Suprapubic skin (tissue), 4 donors: ENCODE results near the gene PCED1B. TPM values are rescaled to one million over a fixed set of nuclear protein-coding genes. Genes with fewer than 3 reads are reported as not detected.
A peak's percentile ranks its signal among the peaks of the same experiment; 100 is the strongest.

Experiments
- DNase-seq, 2 donors: peaks; one replicate each; pipeline ENCODE4 v3.0.0-alpha.2; 2019; ENCODE audit warnings: low spot score in 2 of 2
- H3K27ac ChIP-seq: fragments of 200-600 bp; sonication (generic); one replicate; pipeline ENCODE4 v1.5.1; 2019
- H3K27me3 ChIP-seq: fragments of 200-600 bp; sonication (generic); one replicate; pipeline ENCODE4 v1.5.1; 2019
- H3K36me3 ChIP-seq: fragments of 200-600 bp; sonication (generic); one replicate; pipeline ENCODE4 v1.5.1; 2019
- H3K4me1 ChIP-seq: fragments of 200-600 bp; sonication (generic); one replicate; pipeline ENCODE4 v1.5.1; 2019
- H3K4me3 ChIP-seq: fragments of 200-600 bp; sonication (generic); one replicate; pipeline ENCODE4 v1.5.1; 2019; ENCODE audit warnings: mild to moderate bottlenecking
- H3K9me3 ChIP-seq: fragments of 200-600 bp; sonication (generic); one replicate; pipeline ENCODE4 v1.5.1; 2019
- EP300 ChIP-seq: sonication (generic); formaldehyde crosslinking; IDR thresholded peaks from one replicate; pipeline ENCODE4 v1.6.1; 2017; ENCODE audit warnings: antibody characterized with exemption
- POLR2A ChIP-seq, 2 donors: fragments of 450-650 bp; IDR thresholded peaks; one replicate each; pipeline ENCODE4 v1.6.1; 2017; ENCODE audit warnings: antibody characterized with exemption in 2 of 2, mild to moderate bottlenecking in 2 of 2, moderate library complexity in 2 of 2
- POLR2AphosphoS5 ChIP-seq, 3 donors: sonication (generic); formaldehyde crosslinking; IDR thresholded peaks; one replicate each; pipeline ENCODE4 v1.6.1; 2017; ENCODE audit warnings: antibody characterized with exemption in 3 of 3
- WGBS: methylation state at CpG from one replicate; pipeline ENCODE4 v1.1.5; 2018; 5-methylcytosine and 5-hydroxymethylcytosine counted together
- total RNA-seq, 4 donors: library from RNA; depleted of rRNA; stranded (reverse); fragments of >200 nt; gene quantifications; one replicate each; pipeline ENCODE4 v1.1.0, GENCODE V29; 2016
- TF ChIP-seq, protein P1 (sequence below), 2 donors: fragments of 200-600 bp in 1 of 2; fragments of 450-650 bp in 1 of 2; sonication (generic) in 1 of 2; IDR thresholded peaks; one replicate each; pipeline ENCODE4 v1.5.1; 2016 to 2019; ENCODE audit warnings: antibody characterized with exemption in 2 of 2, mild to moderate bottlenecking in 1 of 2, moderate library complexity in 1 of 2

PCED1B gene
- total RNA-seq, 4 donors from 2014 or later, result 0.65 to 5.1 TPM; not detected in 2

DNA sequence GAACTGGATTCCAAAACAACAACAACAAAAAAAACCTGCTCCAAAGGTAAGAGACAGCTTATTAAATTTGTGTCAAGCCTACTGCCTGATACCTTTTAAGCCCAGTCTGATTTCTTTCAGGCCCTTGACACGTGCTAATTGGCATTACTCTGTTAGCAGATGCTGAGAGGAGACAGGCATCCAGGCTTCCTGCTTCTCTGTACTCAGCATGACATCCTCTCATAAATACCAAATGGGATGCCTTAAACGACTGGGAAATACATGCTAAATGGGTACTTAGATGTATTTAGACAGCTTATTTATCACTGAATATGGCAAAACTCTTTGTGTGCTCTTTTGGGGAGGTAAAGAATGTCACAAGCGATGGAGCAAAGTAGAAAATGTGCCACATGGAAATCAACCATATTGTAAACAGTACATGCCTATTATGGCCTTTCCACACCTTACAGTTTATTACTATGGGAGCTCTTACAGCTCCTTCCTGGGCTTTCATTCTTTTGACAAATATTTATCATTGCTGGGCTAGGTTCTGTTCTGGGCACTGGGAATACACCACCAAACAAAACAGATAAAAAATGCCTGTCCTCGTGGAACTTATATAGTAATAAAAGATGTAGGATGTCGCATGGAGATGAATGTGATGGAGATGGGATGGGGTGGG is 11.5 kb upstream of the PCED1B start:
- no peaks in the 10 kb centered on the region for H3K9me3 ChIP-seq
- no peak overlapping the region for H3K4me3 ChIP-seq
- TF ChIP-seq POLR2AphosphoS5 (IDR thresholded peaks at IDR 0.05) (no peak), POLR2A (IDR thresholded peaks at IDR 0.05) (no peak), EP300 (no peak)
- TF ChIP-seq, protein P1, sequence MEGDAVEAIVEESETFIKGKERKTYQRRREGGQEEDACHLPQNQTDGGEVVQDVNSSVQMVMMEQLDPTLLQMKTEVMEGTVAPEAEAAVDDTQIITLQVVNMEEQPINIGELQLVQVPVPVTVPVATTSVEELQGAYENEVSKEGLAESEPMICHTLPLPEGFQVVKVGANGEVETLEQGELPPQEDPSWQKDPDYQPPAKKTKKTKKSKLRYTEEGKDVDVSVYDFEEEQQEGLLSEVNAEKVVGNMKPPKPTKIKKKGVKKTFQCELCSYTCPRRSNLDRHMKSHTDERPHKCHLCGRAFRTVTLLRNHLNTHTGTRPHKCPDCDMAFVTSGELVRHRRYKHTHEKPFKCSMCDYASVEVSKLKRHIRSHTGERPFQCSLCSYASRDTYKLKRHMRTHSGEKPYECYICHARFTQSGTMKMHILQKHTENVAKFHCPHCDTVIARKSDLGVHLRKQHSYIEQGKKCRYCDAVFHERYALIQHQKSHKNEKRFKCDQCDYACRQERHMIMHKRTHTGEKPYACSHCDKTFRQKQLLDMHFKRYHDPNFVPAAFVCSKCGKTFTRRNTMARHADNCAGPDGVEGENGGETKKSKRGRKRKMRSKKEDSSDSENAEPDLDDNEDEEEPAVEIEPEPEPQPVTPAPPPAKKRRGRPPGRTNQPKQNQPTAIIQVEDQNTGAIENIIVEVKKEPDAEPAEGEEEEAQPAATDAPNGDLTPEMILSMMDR (IDR thresholded peaks at IDR 0.05), result no peak
- H3K27me3 ChIP-seq, result no peaks in the 10 kb centered on the region
- no peak for DNase-seq
- no peak overlapping the region for H3K27ac ChIP-seq
- H3K36me3 ChIP-seq, result no peaks in the 10 kb centered on the region
- peaks cover 3% of the 10 kb centered on the region for H3K4me1 ChIP-seq
- WGBS, result 82% methylated on average over 5 of the region's 5 CpGs

DNA sequence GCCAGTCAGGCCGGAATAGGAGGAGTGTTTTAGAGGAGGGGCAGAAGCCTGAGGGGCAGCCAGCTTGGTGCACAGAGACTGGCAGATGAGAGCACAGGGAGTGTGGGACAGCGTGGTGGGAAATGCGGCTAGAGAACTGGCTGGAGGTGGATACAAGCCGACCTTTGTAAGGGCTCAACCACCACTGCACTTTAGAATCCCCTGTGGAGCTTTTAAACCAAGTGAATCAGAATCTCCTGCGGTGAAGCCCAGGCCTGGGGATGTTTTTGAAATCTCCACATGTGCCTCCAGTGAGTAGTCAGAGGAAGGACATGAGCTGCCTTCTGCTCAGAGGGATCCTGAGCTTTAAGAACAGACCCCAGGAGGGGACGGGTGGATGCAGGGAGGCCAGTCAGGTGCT is 10.9 kb upstream of the PCED1B start:
- Histone ChIP-seq H3K36me3 (no peaks in the 10 kb centered on the region), H3K27me3 (no peaks in the 10 kb centered on the region), H3K4me3 (no peak overlapping the region), H3K9me3 (no peaks in the 10 kb centered on the region), H3K27ac (no peak overlapping the region), H3K4me1 (peaks cover 3% of the 10 kb centered on the region)
- 90% methylated on average over 6 of the region's 6 CpGs for WGBS
- no peak for TF ChIP-seq POLR2A (IDR thresholded peaks at IDR 0.05)
- TF ChIP-seq, protein P1 (IDR thresholded peaks at IDR 0.05), result no peak
- TF ChIP-seq POLR2AphosphoS5 (IDR thresholded peaks at IDR 0.05), result no peak
- no peak for TF ChIP-seq EP300
- no peak for DNase-seq

DNA sequence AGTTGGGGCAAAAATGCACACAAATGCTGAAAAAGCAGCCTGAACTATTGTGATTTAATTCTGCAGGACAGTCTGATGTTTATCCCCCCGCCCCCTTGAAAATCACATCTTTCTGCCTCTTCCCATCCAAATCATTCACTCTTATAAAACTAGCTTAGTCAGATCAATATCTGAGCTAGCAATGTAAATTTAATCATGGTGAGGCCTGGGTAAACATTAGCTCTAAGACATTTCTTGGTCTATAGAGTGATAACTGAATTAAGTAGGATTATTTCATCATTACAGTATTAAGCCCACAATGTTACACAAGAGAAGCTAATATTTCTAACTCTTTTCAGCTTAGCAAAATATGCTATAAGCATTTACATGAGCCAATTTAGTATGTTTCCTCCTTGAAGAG is 9.1 kb upstream of the PCED1B start:
- Histone ChIP-seq H3K27ac (no peak overlapping the region), H3K27me3 (no peaks in the 10 kb centered on the region), H3K36me3 (no peaks in the 10 kb centered on the region), H3K4me1 (peaks cover 3% of the 10 kb centered on the region), H3K9me3 (no peaks in the 10 kb centered on the region), H3K4me3 (no peak overlapping the region)
- 79% methylated on average over 1 of the region's 1 CpG for WGBS
- DNase-seq, result no peak
- TF ChIP-seq EP300 (no peak), POLR2A (IDR thresholded peaks at IDR 0.05) (no peak), POLR2AphosphoS5 (IDR thresholded peaks at IDR 0.05) (no peak)
- TF ChIP-seq, protein P1 (IDR thresholded peaks at IDR 0.05), result no peak

DNA sequence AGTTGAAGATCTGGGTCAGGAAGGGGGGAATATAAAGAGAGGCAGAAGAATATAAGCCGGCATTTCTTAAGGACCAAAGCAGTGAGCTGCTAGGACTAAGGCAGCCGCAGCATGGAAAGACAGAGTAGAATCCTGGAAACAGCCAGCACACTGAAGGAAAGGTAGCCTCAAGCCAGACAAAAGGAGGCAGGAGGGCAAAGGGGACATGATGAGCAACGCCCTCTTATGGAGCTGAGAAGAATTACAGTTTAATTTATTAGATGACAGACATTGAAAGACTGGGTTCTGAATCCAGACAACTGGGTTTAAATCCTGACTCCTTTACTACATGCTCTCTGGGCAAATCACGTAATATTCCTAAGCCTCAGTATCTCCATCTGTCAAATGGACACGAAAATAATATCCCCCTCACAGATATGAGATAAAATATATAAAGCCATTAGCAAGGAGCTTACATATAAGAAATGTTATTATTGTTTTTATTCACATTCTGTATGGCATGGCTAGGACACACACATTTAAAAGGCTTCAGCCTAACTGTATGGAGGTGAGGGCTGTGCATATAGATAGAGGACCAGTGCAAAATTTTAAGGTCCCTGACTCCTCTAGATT is 8.1 kb upstream of the PCED1B start:
- H3K4me1 ChIP-seq, result peaks cover 3% of the 10 kb centered on the region
- no peak for DNase-seq
- no peaks in the 10 kb centered on the region for H3K9me3 ChIP-seq
- H3K4me3 ChIP-seq, result no peak overlapping the region
- TF ChIP-seq EP300 (no peak), POLR2AphosphoS5 (IDR thresholded peaks at IDR 0.05) (no peak), POLR2A (IDR thresholded peaks at IDR 0.05) (no peak)
- TF ChIP-seq, protein P1 (IDR thresholded peaks at IDR 0.05), result peak in 1 of 2 donors; percentile 31
- no peaks in the 10 kb centered on the region for H3K27me3 ChIP-seq
- 63% methylated on average over 5 of the region's 5 CpGs for WGBS
- no peak overlapping the region for H3K27ac ChIP-seq
- H3K36me3 ChIP-seq, result no peaks in the 10 kb centered on the region

DNA sequence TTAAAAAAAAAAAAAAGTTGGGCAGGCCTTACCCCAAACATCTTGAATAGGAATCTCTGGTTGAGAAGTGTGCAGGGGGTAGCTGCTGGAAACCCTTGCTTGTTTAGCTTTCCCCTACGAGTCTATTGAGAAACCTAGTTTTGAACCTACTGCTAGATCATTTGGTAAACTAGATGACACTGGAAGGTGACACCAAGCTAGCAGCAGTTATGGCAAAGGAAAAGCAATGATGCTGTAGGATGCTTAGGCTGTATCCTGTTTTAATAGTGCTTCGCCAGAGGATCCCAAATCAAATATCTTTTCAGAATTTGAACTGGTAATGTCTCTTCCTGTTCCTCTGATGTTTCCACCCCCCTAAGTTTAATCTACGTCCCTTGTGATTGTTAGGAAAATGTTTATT is 5.5 kb upstream of the PCED1B start:
- no peak for DNase-seq
- TF ChIP-seq POLR2AphosphoS5 (IDR thresholded peaks at IDR 0.05) (no peak), EP300 (no peak), POLR2A (IDR thresholded peaks at IDR 0.05) (no peak)
- TF ChIP-seq, protein P1 (IDR thresholded peaks at IDR 0.05), result no peak
- Histone ChIP-seq H3K9me3 (no peaks in the 10 kb centered on the region), H3K4me3 (no peak overlapping the region), H3K4me1 (peaks cover 7% of the 10 kb centered on the region), H3K27ac (no peak overlapping the region), H3K27me3 (no peaks in the 10 kb centered on the region), H3K36me3 (no peaks in the 10 kb centered on the region)
- 83% methylated on average over 3 of the region's 3 CpGs for WGBS
